ENCODE results near the gene PCED1A. TPM values are rescaled to one million over a fixed set of nuclear protein-coding genes. Genes with fewer than 3 reads are reported as not detected.

PCED1A gene
- total and polyA plus RNA-seq, 2 donors (not counting 1 experiment from before 2014, with no cell fraction given): 96.8 to 176 TPM

DNA sequence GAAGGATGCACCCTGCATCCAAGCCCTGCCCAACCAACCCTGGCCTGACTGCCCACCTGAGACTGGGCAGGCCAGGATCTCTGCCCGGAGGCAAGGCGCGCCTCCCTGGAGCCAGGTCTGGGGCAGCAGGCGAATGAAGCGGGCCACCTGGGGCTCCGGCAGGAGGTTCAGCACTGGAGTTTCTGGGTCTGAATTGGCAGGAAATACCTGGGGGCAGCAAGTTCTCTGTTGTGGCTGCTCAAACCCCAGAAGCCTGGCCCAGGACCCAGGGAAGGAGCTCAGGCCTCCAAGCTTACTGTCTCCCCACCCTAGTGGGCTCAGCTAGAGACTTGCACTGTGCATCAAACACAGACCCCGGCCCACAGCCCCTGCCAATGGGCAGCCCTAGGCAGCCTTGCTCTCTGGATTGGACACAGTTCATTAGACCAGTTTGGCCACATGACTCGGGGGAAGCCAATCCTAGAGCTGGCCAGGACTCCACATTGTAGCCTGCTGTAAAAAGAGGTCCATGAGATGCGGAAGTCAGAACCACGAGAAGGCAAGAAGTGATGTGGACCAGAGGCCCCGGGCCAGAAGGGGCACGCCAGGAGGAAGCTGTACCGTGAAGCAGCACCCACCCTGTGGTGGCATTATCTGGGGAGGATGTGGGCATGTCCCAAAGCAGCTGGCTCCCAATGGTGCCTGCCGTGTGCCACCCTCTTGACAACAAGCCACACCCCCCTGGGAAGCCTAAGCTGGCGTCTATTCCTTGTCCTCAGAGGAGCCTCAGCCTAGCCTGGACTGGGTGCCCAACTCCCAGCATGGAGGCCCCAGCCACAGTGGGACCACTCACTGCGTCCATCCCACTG lies 43.1 kb downstream of the PCED1A start:
- no peak for ATAC-seq (ENCODE audit: low read depth)
- POLR2A ChIA-PET: no interaction called here
- H4K20me1 ChIP-seq (ENCODE audit: control insufficient read depth, insufficient read depth, low read length, poor library complexity, severe bottlenecking): no peaks in the 10 kb centered on the region
- Mint-ChIP-seq H3K27ac (no peak overlapping the region), H3K4me1 (peaks cover 32% of the 10 kb centered on the region), H3K27me3 (peaks cover 47% of the 10 kb centered on the region), H3K4me3 (no peak overlapping the region), H3K9me3 (ENCODE audit: insufficient read depth) (no peaks in the 10 kb centered on the region)
- no peaks in the 10 kb centered on the region for H3K36me3 ChIP-seq (replicated peaks in 1 of 2; ENCODE audit: control extremely low read depth in 1 of 2, control insufficient read depth in 1 of 2, extremely low read depth in 1 of 2, insufficient read depth in 2 of 2, low read length in 1 of 2)
- peaks cover 0 to 47% (median 4%) of the 10 kb centered on the region in 4 experiments for H3K27me3 ChIP-seq (replicated peaks in 1 of 4; ENCODE audit: control extremely low read depth in 1 of 4, control insufficient read depth in 3 of 4, insufficient read depth in 4 of 4, low read length in 3 of 4)
- no peak overlapping the region for H3K4me3 ChIP-seq (ENCODE audit: control extremely low read depth in 1 of 5, extremely low read depth in 1 of 5, insufficient read depth in 1 of 5, low read depth in 2 of 5, low read length in 4 of 5)
- 75% methylated on average over 16 of the region's 16 CpGs for WGBS (ENCODE audit: insufficient coverage)
- H3K4me1 ChIP-seq (ENCODE audit: control insufficient read depth in 2 of 2, insufficient read depth in 2 of 2, low read length in 2 of 2): peaks cover 22 to 26% of the 10 kb centered on the region in 2 donors
- DNase-seq: no peak
- intact Hi-C loops (cut with micrococcal nuclease): no loop called here
- CTCF ChIA-PET: interaction anchor here (0.9 kb wide), 1 partner anchor 24 kb away, joined by 4 read pairs; no protein-coding TSS in a partner anchor
- no peak overlapping the region for H2AFZ ChIP-seq (ENCODE audit: insufficient read depth, low read depth, low read length, poor library complexity, severe bottlenecking)
- peaks cover 0 to 15% (median 0%) of the 10 kb centered on the region in 3 donors for H3K9me3 ChIP-seq (ENCODE audit: control extremely low read depth in 1 of 3, control insufficient read depth in 2 of 3, insufficient read depth in 1 of 3, low read length in 2 of 3)
- H3K79me2 ChIP-seq (ENCODE audit: control insufficient read depth, insufficient read depth, low read length): no peaks in the 10 kb centered on the region
- H3K4me2 ChIP-seq (replicated peaks; ENCODE audit: low read depth, low read length, poor library complexity, severe bottlenecking): no peak overlapping the region
- no peak overlapping the region for H3K27ac ChIP-seq (ENCODE audit: low read length in 2 of 2)
- H3K9ac ChIP-seq (ENCODE audit: low read length): no peak overlapping the region
- TF ChIP-seq CTCF (IDR thresholded peaks at IDR 0.05) (no peak), EZH2 (IDR thresholded peaks at IDR 0.05; ENCODE audit: borderline replicate concordance, insufficient read depth, low read depth, low read length, poor library complexity, severe bottlenecking) (no peak)

DNA sequence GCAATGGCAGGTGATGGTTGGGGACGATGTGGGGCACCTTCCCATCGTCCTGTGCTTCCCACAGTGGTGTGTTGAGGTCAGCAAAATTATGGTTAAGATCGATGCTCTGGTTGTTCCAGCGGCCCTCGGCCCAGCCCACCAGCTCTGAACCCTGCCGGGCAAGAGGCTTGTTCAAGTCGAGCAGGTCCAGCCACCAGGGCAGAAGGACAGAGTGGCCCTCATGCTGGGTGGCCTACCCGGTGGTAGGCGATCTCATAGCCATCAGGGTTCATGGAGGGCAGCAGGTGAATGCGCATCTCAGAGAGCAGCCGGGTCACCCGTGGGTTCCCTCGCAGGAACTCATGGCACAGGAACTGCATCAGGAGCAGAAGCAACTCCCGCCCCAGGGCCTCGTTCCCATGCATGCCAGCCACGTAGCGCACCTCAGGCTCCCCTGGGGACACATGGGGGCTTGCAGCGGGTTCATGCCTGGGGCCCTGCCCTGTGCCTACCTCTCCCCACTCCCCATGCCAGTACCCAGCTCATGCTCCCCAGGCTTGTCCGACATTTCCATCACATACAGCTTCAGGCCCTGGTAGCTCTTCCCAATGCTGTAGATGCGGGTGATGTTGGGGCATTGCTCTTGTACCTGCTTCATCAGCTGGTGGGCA lies 44.3 kb downstream of the PCED1A start:
- Histone ChIP-seq H3K4me2 (replicated peaks; ENCODE audit: low read depth, low read length, poor library complexity, severe bottlenecking) (no peak overlapping the region), H3K4me1 (ENCODE audit: control insufficient read depth in 2 of 2, insufficient read depth in 2 of 2, low read length in 2 of 2) (peaks cover 18 to 23% of the 10 kb centered on the region in 2 donors), H3K27me3 (replicated peaks in 1 of 4; ENCODE audit: control extremely low read depth in 1 of 4, control insufficient read depth in 3 of 4, insufficient read depth in 4 of 4, low read length in 3 of 4) (peaks cover 0 to 39% (median 2%) of the 10 kb centered on the region in 4 experiments), H3K4me3 (ENCODE audit: control extremely low read depth in 1 of 5, extremely low read depth in 1 of 5, insufficient read depth in 1 of 5, low read depth in 2 of 5, low read length in 4 of 5) (no peak overlapping the region), H2AFZ (ENCODE audit: insufficient read depth, low read depth, low read length, poor library complexity, severe bottlenecking) (no peak overlapping the region), H3K27ac (ENCODE audit: low read length in 2 of 2) (no peak overlapping the region), H3K9me3 (ENCODE audit: control extremely low read depth in 1 of 3, control insufficient read depth in 2 of 3, insufficient read depth in 1 of 3, low read length in 2 of 3) (peaks cover 0 to 11% (median 0%) of the 10 kb centered on the region in 3 donors), H3K36me3 (replicated peaks in 1 of 2; ENCODE audit: control extremely low read depth in 1 of 2, control insufficient read depth in 1 of 2, extremely low read depth in 1 of 2, insufficient read depth in 2 of 2, low read length in 1 of 2) (no peaks in the 10 kb centered on the region), H3K9ac (ENCODE audit: low read length) (no peak overlapping the region), H4K20me1 (ENCODE audit: control insufficient read depth, insufficient read depth, low read length, poor library complexity, severe bottlenecking) (no peaks in the 10 kb centered on the region), H3K79me2 (ENCODE audit: control insufficient read depth, insufficient read depth, low read length) (no peaks in the 10 kb centered on the region)
- ChIA-PET CTCF (no interaction called here), POLR2A (no interaction called here)
- 92% methylated on average over 19 of the region's 20 CpGs for WGBS (ENCODE audit: insufficient coverage)
- TF ChIP-seq EZH2 (IDR thresholded peaks at IDR 0.05; ENCODE audit: borderline replicate concordance, insufficient read depth, low read depth, low read length, poor library complexity, severe bottlenecking): no peak
- no peak for TF ChIP-seq CTCF (IDR thresholded peaks at IDR 0.05)
- ATAC-seq (ENCODE audit: low read depth): no peak
- no peaks in the 10 kb centered on the region for H3K9me3 Mint-ChIP-seq (ENCODE audit: insufficient read depth)
- intact Hi-C loops (cut with micrococcal nuclease): no loop called here
- DNase-seq: no peak
- H3K27ac Mint-ChIP-seq: no peak overlapping the region
- H3K27me3 Mint-ChIP-seq: peaks cover 46% of the 10 kb centered on the region
- H3K4me1 Mint-ChIP-seq: peaks cover 26% of the 10 kb centered on the region
- H3K4me3 Mint-ChIP-seq: no peak overlapping the region

Data from B cell (primary cell).